GM12865 (cell line): ENCODE data around the gene TRAPPC3L.

Experiments used
- DNase-seq: peaks from one replicate; pipeline ENCODE4 v3.0.0; 2010; ENCODE audit warnings: low read depth
- H3K4me3 ChIP-seq: 2 replicates; pipeline ENCODE4 v1.5.1; 2011; ENCODE audit warnings: mild to moderate bottlenecking, low read depth, low read length, control low read depth
- CTCF ChIP-seq: IDR thresholded peaks from 2 replicates; pipeline ENCODE4 v1.5.1; 2011; ENCODE audit warnings: low read length, control low read depth, low read depth, inconsistent platforms; ENCODE audit not compliant: insufficient read depth; ENCODE audit errors: missing control alignments

The TRAPPC3L gene

GRCh38 chr6:116568111-116568510 lies 22.6 kb upstream of the TRAPPC3L start:
- no peak for DNase-seq
- no peak for TF ChIP-seq CTCF
- H3K4me3 ChIP-seq: no peak overlapping the region

DNA sequence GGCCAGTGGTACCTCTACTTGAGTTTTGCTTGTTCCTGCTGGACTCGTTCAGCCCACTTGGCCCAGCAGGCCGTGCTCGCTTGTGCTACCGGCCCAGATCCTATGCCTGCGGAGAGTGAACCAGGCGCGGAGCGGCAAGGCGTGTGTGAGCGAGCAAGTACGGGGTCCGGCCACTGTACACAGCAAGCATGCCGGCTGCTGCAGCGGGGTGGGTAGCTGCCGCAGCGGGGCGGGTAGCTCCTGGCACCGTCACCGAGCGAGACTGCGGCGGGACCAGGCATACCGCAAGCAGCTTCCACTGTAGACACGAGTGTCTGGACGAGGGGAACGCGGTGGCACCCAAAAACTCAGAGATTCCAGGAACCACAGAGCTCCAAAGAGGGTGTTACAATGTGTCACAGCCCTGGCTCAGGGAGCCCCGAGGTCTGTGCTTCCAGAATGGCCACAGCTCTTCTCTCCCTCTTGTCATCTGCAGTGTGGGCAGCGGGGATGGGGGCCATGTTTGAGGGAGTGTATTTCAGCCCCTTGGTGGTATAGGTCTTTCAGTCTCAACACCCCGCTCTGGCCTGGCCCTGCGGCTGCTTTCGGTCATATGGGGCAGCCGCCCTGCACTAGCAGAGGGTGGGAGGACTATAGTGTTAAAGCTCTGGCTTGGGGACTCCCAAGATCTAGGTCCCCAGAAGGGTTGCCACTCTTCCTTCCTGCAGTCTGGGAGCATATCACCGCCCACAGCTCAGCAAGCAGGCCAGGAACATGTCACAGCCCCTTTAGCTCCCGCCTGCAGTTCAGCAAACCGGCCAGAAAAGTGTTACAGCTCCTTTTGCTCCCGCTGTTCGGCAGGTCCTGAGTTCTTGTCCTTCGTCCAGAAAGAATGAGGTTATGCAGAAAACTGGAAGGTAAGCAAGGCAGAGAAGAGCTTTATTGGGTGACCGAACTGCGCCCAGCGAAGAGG lies 19.7 kb upstream of the TRAPPC3L start:
- DNase-seq: no peak
- no peak overlapping the region for H3K4me3 ChIP-seq
- TF ChIP-seq CTCF: no peak

GRCh38 chr6:116564311-116564710 lies 18.8 kb upstream of the TRAPPC3L start:
- no peak for TF ChIP-seq CTCF
- H3K4me3 ChIP-seq: no peak overlapping the region
- DNase-seq: no peak

- DNase-seq: no peak
- TF ChIP-seq CTCF: no peak
- H3K4me3 ChIP-seq: no peak overlapping the region
These were observed 18.3 kb upstream of the TRAPPC3L start for GRCh38 chr6:116563830-116564229.

- H3K4me3 ChIP-seq: no peak overlapping the region
- TF ChIP-seq CTCF: no peak
- no peak for DNase-seq
These were observed 17.1 kb upstream of the TRAPPC3L start for GRCh38 chr6:116562614-116563013.

GRCh38 chr6:116562019-116562403 lies 16.5 kb upstream of the TRAPPC3L start:
- TF ChIP-seq CTCF: no peak
- no peak for DNase-seq
- H3K4me3 ChIP-seq: no peak overlapping the region

GRCh38 chr6:116561377-116562018 lies 16.0 kb upstream of the TRAPPC3L start:
- DNase-seq: peak; percentile 69
- H3K4me3 ChIP-seq: no peak overlapping the region
- peak; percentile 88 for TF ChIP-seq CTCF
